GM10847 (cell line): ENCODE measurements around the gene NDUFA5.
A peak's percentile ranks its signal among the peaks of the same experiment; 100 is the strongest.

Experiments used
- POLR2A ChIP-seq: IDR thresholded peaks from 2 replicates; pipeline ENCODE4 v1.6.1; 2011; ENCODE audit not compliant: insufficient read length; ENCODE audit errors: extremely low read depth

Gene NDUFA5

GRCh38 chr7:123557398-123558288 lies at the start of gene NDUFA5:
NDUFA5 (minus strand) TSS chr7:123557818; CDS start chr7:123557795, 23 bp downstream.
- TF ChIP-seq POLR2A, result peak; percentile 58

GRCh38 chr7:123604739-123605138 lies 47.1 kb upstream of the NDUFA5 start:
- no peak for TF ChIP-seq POLR2A

- no peak for TF ChIP-seq POLR2A
Observed at GRCh38 chr7:123602648-123603047, 45.0 kb upstream of the NDUFA5 start.

GRCh38 chr7:123601530-123601929 lies 43.9 kb upstream of the NDUFA5 start, which contains the start of gene ASB15:
ASB15 (plus strand) TSS chr7:123601821; CDS start chr7:123614503, 12,682 bp downstream.
- no peak for TF ChIP-seq POLR2A

- no peak for TF ChIP-seq POLR2A
Observed at GRCh38 chr7:123600876-123601275, 43.3 kb upstream of the NDUFA5 start.

- no peak for TF ChIP-seq POLR2A
Observed at GRCh38 chr7:123599766-123600165, 42.1 kb upstream of the NDUFA5 start.

GRCh38 chr7:123598657-123599056 lies 41.0 kb upstream of the NDUFA5 start:
- TF ChIP-seq POLR2A, result no peak

- TF ChIP-seq POLR2A, result no peak
Observed at GRCh38 chr7:123594813-123595241, 37.2 kb upstream of the NDUFA5 start.

GRCh38 chr7:123588376-123588775 lies 30.8 kb upstream of the NDUFA5 start:
- no peak for TF ChIP-seq POLR2A

- no peak for TF ChIP-seq POLR2A
Observed at GRCh38 chr7:123583821-123584220, 26.2 kb upstream of the NDUFA5 start.

GRCh38 chr7:123581162-123581459 lies 23.5 kb upstream of the NDUFA5 start:
- no peak for TF ChIP-seq POLR2A

- no peak for TF ChIP-seq POLR2A
Observed at GRCh38 chr7:123580406-123581161, 23.0 kb upstream of the NDUFA5 start.

GRCh38 chr7:123579416-123579815 lies 21.8 kb upstream of the NDUFA5 start:
- TF ChIP-seq POLR2A, result no peak

GRCh38 chr7:123573896-123574467 lies 16.4 kb upstream of the NDUFA5 start:
- TF ChIP-seq POLR2A, result no peak

- no peak for TF ChIP-seq POLR2A
Observed at GRCh38 chr7:123573341-123573740, 15.7 kb upstream of the NDUFA5 start.

GRCh38 chr7:123571684-123572083 lies 14.1 kb upstream of the NDUFA5 start:
- no peak for TF ChIP-seq POLR2A

GRCh38 chr7:123571187-123571586 lies 13.6 kb upstream of the NDUFA5 start:
- TF ChIP-seq POLR2A, result no peak
